B cell (primary cell): ENCODE data around the gene PROM2. TPM values are rescaled to one million over a fixed set of nuclear protein-coding genes. Genes with fewer than 3 reads are reported as not detected.

Experiments used
- ATAC-seq: fragments of 200-7000 bp; cut with Tn5 transposase; one replicate; pipeline ENCODE4 v1.10.0; 2021; ENCODE audit warnings: low read depth, mild to moderate bottlenecking, moderate number of reproducible peaks, moderate library complexity
- CTCF ChIA-PET: fragments of 350-600 bp; sonication (Branson Sonifier 250); formaldehyde crosslinking; loops from one replicate; lab custom pipeline; 2021; ENCODE audit warnings: antibody characterized with exemption, inconsistent platforms; lab: Charles Lee
- POLR2A ChIA-PET: fragments of 350-600 bp; sonication (Branson Sonifier 250); formaldehyde crosslinking; loops from one replicate; lab custom pipeline; 2021; ENCODE audit warnings: antibody characterized with exemption; lab: Charles Lee
- DNase-seq: peaks from one replicate; pipeline ENCODE4 v3.0.0; 2013
- H2AFZ ChIP-seq: 2 replicates; pipeline ENCODE4 v1.6.1; 2012; ENCODE audit warnings: mild to moderate bottlenecking, low read depth, low read length; ENCODE audit not compliant: insufficient read depth, poor library complexity, severe bottlenecking
- H3K27ac ChIP-seq, 2 donors: 1 replicate in 1 of 2; 2 replicates in 1 of 2; pipeline ENCODE4 v1.5.1; 2012 to 2013; ENCODE audit warnings: low read length in 2 of 2, mild to moderate bottlenecking in 2 of 2, moderate library complexity in 1 of 2
- H3K27me3 ChIP-seq, 4 experiments: fragments of 200-600 bp in 1 of 4; sonication (generic) in 1 of 4; replicated peaks in 1 of 4; 1 replicate in 2 of 4; 2 replicates in 2 of 4; pipeline versions ENCODE4 v1.6.1 to v1.7.0; 2013 to 2016; ENCODE audit warnings: low read length in 3 of 4, mild to moderate bottlenecking in 2 of 4, mixed read lengths in 1 of 4, moderate library complexity in 1 of 4; ENCODE audit not compliant: insufficient read depth in 4 of 4, control insufficient read depth in 3 of 4; ENCODE audit errors: control extremely low read depth in 1 of 4
- H3K36me3 ChIP-seq, 2 experiments: replicated peaks in 1 of 2; 1 replicate in 1 of 2; 2 replicates in 1 of 2; pipeline versions ENCODE4 v1.6.1 to v1.7.1; 2013; ENCODE audit warnings: low read length in 1 of 2; ENCODE audit not compliant: insufficient read depth in 2 of 2, control insufficient read depth in 1 of 2; ENCODE audit errors: control extremely low read depth in 1 of 2, extremely low read depth in 1 of 2
- H3K4me1 ChIP-seq, 2 donors: fragments of 200-600 bp in 1 of 2; sonication (generic) in 1 of 2; 1 replicate in 1 of 2; 2 replicates in 1 of 2; pipeline versions ENCODE4 v1.5.1 to v1.6.1; 2013 to 2017; ENCODE audit warnings: low read length in 2 of 2; ENCODE audit not compliant: control insufficient read depth in 2 of 2, insufficient read depth in 2 of 2
- H3K4me2 ChIP-seq: replicated peaks from 2 replicates; pipeline ENCODE3; 2012; ENCODE audit warnings: mild to moderate bottlenecking, low read depth, low read length; ENCODE audit not compliant: poor library complexity, severe bottlenecking
- H3K4me3 ChIP-seq, 5 experiments: fragments of 200-600 bp in 1 of 5; sonication (generic) in 1 of 5; 1 replicate in 3 of 5; 2 replicates in 2 of 5; pipeline versions ENCODE4 v1.5.1 to v1.7.0; 2011 to 2016; ENCODE audit warnings: low read length in 4 of 5, mild to moderate bottlenecking in 4 of 5, low read depth in 2 of 5, control low read depth in 1 of 5, moderate library complexity in 1 of 5; ENCODE audit not compliant: insufficient read depth in 1 of 5; ENCODE audit errors: control extremely low read depth in 1 of 5, extremely low read depth in 1 of 5
- H3K79me2 ChIP-seq: fragments of 200-600 bp; sonication (generic); one replicate; pipeline ENCODE4 v1.6.0; 2016; ENCODE audit warnings: low read length; ENCODE audit not compliant: control insufficient read depth, insufficient read depth
- H3K9ac ChIP-seq: fragments of 200-600 bp; sonication (generic); 2 replicates; pipeline ENCODE4 v1.6.1; 2017; ENCODE audit warnings: mild to moderate bottlenecking, low read length, moderate library complexity
- H3K9me3 ChIP-seq, 3 donors: one replicate each; pipeline versions ENCODE4 v1.6.1 to v1.7.1; 2013; ENCODE audit warnings: low read length in 2 of 3; ENCODE audit not compliant: control insufficient read depth in 2 of 3, insufficient read depth in 1 of 3; ENCODE audit errors: control extremely low read depth in 1 of 3
- H4K20me1 ChIP-seq: 2 replicates; pipeline ENCODE4 v1.6.0; 2012; ENCODE audit warnings: mild to moderate bottlenecking, low read length; ENCODE audit not compliant: insufficient read depth, control insufficient read depth, poor library complexity, severe bottlenecking
- H3K27ac Mint-ChIP-seq: one replicate; pipeline ENCODE4 v1.8.0; 2021; ENCODE audit warnings: mixed read lengths
- H3K27me3 Mint-ChIP-seq: one replicate; pipeline ENCODE4 v1.8.0; 2021; ENCODE audit warnings: mixed read lengths
- H3K4me1 Mint-ChIP-seq: one replicate; pipeline ENCODE4 v1.8.0; 2021; ENCODE audit warnings: mixed read lengths
- H3K4me3 Mint-ChIP-seq: one replicate; pipeline ENCODE4 v1.8.0; 2021; ENCODE audit warnings: mixed read lengths
- H3K9me3 Mint-ChIP-seq: one replicate; pipeline ENCODE4 v1.8.0; 2022; ENCODE audit warnings: mixed read lengths; ENCODE audit not compliant: insufficient read depth
- CTCF ChIP-seq: fragments of 200-600 bp; IDR thresholded peaks from one replicate; pipeline ENCODE4 v1.8.0; 2022; ENCODE audit warnings: antibody characterized with exemption, mild to moderate bottlenecking
- EZH2 ChIP-seq: IDR thresholded peaks from 2 replicates; pipeline ENCODE4 v1.6.1; 2012; ENCODE audit warnings: borderline replicate concordance, low read depth, mild to moderate bottlenecking, moderate library complexity, low read length; ENCODE audit not compliant: insufficient read depth, poor library complexity, severe bottlenecking
- WGBS: methylation state at CpG from one replicate; pipeline ENCODE4 v1.1.5; 2013; ENCODE audit warnings: missing lambda C conversion rate; ENCODE audit not compliant: insufficient coverage; 5-methylcytosine and 5-hydroxymethylcytosine counted together
- intact Hi-C: fragments of 100-400 bp; cut with micrococcal nuclease; formaldehyde crosslinking; loops from one replicate; pipeline ENCODE4 v1.10.0; 2022
- polyA plus RNA-seq: library from polyadenylated mRNA; depleted of rRNA; stranded (reverse); fragments of >200 nt; gene quantifications from 2 replicates; pipeline ENCODE4 v1.2.3, GENCODE V29; 2012
- total RNA-seq, 2 donors: library from RNA; stranded (reverse); fragments of 120-200 nt in 1 of 2; gene quantifications; 1 replicate in 1 of 2; 2 replicates in 1 of 2; pipeline versions ENCODE4 v1.2.3 to v1.2.4, GENCODE V29; 2013 to 2022

PROM2 gene
- total and polyA plus RNA-seq, 2 donors (not counting 1 experiment from before 2014, with no cell fraction given) = 0.67 to 1.3 TPM

- ChIA-PET POLR2A (no interaction called here), CTCF (no interaction called here)
- Mint-ChIP-seq H3K27ac (no peak overlapping the region), H3K9me3 (no peaks in the 10 kb centered on the region), H3K4me1 (no peaks in the 10 kb centered on the region), H3K27me3 (peaks cover 3% of the 10 kb centered on the region), H3K4me3 (no peak overlapping the region)
- Histone ChIP-seq H3K36me3 (no peaks in the 10 kb centered on the region), H3K9me3 (no peaks in the 10 kb centered on the region), H3K27ac (no peak overlapping the region), H3K9ac (no peak overlapping the region), H3K4me2 (no peak overlapping the region), H3K4me3 (no peak overlapping the region), H4K20me1 (no peaks in the 10 kb centered on the region), H2AFZ (no peak overlapping the region), H3K27me3 (no peaks in the 10 kb centered on the region), H3K79me2 (no peaks in the 10 kb centered on the region), H3K4me1 (no peaks in the 10 kb centered on the region)
- ATAC-seq (no peak), DNase-seq (no peak)
- TF ChIP-seq CTCF = no peak
- no peak for TF ChIP-seq EZH2
- intact Hi-C loops = no loop called here
- 53% methylated on average over 3 of the region's 10 CpGs for WGBS
Observed at GRCh38 chr2:95266781-95267430, 7.3 kb upstream of the PROM2 start.

- H3K4me1 ChIP-seq = no peaks in the 10 kb centered on the region
- TF ChIP-seq CTCF (no peak), EZH2 (no peak)
- H4K20me1 ChIP-seq = no peaks in the 10 kb centered on the region
- no peak overlapping the region for H3K4me2 ChIP-seq
- no peak overlapping the region for H3K27ac Mint-ChIP-seq
- no peaks in the 10 kb centered on the region for H3K9me3 Mint-ChIP-seq
- no peak overlapping the region for H3K27ac ChIP-seq
- ATAC-seq (no peak), DNase-seq (no peak)
- no peaks in the 10 kb centered on the region for H3K9me3 ChIP-seq
- H2AFZ ChIP-seq = no peak overlapping the region
- intact Hi-C loops = no loop called here
- no peaks in the 10 kb centered on the region for H3K36me3 ChIP-seq
- no peak overlapping the region for H3K4me3 ChIP-seq
- 87% methylated on average over 11 of the region's 11 CpGs for WGBS
- H3K79me2 ChIP-seq = no peaks in the 10 kb centered on the region
- POLR2A ChIA-PET = no interaction called here
- CTCF ChIA-PET = no interaction called here
- no peaks in the 10 kb centered on the region for H3K4me1 Mint-ChIP-seq
- H3K27me3 Mint-ChIP-seq = peaks cover 3% of the 10 kb centered on the region
- H3K4me3 Mint-ChIP-seq = no peak overlapping the region
- H3K9ac ChIP-seq = no peak overlapping the region
- no peaks in the 10 kb centered on the region for H3K27me3 ChIP-seq
Observed at GRCh38 chr2:95267458-95268210, 6.6 kb upstream of the PROM2 start.
